Stimulated activated CD8-positive, alpha-beta memory T cell treated with anti-CD3 and anti-CD28 coated beads, Interleukin-7, amount 100 ng/mL, for 24 hours (primary cell): ENCODE results near the gene ARID1B.

Experiments
- DNase-seq: peaks from one replicate; pipeline ENCODE4 v3.0.0-alpha.2; 2020; ENCODE audit warnings: low read depth

ARID1B gene

DNA sequence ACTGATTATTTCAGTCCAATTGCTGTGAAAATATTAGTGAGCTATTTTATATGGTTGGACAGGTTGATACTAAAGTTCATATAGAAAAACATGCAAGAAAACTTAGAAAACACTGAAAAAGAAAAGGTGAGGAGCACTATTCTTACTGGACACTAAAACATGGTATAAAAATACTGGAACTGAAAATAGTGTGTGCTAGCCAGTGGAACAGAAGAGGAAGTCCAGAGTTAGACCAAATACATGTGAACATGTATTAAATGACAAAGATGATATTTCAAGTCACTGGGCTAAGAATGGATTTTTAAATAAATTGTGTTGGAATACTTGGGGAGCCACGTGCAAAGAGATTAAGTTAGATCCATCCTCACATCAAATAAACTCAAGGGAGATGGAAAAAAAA, 327.6 kb downstream of the ARID1B start:
- DNase-seq, result no peak

DNA sequence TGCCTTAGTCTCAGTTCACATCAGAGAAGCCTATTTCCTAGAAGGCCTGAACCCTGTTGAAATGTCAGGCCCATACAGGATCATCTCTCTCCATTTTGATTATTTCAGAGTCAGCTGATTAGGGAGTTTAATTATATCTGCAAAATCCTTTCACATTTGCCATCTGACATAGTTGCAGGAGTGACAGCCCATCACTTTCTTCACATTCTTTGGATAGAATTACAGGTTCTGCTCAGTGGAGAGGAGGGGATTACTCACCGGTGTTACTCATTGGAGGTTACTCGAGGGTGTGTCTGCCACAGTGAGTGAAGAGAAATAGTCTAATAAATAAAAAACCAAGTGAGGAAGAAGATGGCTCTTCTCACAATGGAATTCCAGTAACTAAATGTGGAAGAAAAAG, 329.3 kb downstream of the ARID1B start:
- DNase-seq, result no peak

DNA sequence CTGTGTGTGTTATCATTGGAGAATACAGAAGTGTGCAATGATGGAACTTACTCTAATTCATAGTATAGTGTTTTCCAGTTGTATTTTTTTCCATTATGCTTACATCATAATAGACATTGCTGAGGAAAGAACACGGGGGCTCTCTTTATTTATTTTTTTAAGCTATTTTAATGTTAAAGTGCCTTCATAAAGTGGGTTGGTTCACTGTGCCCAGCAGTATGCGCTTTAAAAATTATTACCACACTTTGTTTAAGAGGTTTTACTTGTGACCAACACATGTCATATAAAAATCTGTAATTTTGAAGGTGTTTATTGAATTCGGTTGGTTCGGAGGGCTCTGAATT, 330.4 kb downstream of the ARID1B start:
- DNase-seq, result no peak

DNA sequence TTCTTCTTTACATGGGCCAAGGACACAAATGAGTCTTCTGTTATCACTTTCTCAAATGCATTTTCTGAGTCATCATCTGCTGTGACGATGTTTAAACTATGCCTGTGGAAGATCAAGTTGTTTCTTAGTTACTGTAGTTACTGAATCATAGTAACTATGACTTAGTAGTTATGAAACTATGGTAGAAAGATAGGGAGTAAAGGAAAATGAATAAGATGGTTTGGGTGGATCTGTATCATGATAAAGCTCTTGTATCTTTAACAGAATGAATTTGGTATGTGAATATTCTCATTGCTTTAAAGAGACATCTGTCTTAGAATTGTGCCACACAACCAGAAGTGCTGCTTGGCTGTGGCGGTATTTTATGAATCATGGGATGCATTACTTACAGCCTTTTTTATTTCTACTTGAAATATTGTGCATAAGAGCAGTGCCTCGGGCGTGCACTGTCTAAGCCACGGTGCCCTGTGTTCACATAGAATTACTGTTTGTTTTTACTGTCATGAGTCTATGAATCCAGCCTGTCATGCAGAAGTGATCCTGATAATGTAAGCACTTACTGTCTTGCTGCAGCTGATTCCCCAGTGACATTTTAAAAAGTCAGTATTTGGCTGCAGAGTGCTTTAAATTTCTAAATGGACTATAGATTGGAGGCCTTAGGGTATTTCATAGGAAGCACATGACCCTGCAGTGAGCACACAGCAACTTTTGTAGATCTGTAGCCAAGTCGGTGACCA, 330.9 kb downstream of the ARID1B start:
- DNase-seq, result no peak

DNA sequence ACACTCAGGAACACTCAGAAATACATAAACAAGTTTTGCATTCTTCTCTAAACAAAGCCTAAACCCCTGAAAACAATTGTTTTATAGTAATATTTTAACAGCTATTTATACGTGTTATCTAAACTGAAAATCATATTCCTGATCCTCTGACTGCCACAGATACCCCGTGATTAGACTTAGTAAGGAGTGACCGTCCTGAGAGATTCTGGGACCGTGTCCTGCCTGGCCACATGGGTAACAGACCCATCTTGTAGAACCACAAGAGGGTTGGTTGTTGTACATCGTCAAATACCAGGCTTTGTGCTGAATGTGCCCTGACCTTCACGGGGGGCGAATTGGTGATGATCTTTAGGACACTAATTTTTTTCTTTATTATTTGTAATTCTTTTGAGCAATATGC, 331.7 kb downstream of the ARID1B start:
- no peak for DNase-seq

DNA sequence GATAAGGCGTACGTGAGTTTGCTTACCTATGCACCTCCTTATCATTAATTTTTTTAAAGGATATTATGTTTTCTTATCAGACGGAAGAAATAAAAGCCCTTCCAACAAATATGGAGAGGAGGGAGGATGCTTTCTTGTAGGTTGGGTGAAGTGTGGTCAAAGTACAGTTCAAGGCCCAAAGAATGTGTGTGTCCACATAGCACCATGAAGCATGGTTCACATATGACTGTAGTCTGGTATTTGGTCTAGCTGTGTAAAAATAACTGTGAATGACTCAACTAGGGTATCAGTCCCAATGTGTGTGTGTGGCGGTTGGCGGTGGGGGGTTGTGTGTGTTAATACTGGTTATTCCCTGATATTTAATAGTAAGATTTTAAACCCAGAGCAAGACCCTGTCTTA, 333.4 kb downstream of the ARID1B start:
- no peak for DNase-seq

DNA sequence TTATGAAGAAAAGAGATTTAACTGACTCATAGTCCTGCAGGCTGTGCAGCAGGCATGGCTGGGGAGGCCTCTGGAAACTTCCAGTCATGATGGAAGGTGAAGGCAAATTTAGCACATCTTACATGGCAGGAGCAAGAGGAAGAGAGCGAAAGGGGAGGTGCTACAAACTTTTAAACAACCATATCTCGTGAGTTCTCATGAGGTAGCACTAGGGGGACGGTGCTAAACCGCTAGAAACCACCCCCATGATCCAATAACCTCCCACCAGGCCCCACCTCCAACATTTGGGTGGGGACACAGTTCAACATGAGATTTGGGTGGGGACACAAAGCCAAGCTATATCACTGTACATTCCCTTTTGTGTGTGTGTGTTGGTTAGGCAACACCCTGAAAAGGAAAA, 336.2 kb downstream of the ARID1B start:
- DNase-seq, result no peak

DNA sequence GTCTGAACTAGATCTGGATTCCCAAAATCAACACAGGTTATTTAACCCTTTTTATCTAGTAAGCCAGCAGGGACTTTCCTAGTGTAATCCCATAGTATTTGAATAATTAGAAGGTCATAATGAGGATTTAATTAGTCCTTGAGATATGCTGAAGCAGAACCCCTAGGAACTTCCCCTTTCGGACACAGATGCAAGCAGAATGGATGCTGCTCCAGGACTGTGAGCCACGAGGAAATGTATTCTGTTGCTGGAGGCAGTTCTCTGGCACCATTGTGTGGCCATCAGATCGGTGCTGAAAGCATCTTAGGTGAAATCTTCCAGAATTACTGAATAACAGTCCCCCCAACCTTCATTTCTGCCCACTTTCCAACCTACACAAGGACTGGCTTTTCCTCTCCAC, 339.2 kb downstream of the ARID1B start:
- DNase-seq, result no peak

DNA sequence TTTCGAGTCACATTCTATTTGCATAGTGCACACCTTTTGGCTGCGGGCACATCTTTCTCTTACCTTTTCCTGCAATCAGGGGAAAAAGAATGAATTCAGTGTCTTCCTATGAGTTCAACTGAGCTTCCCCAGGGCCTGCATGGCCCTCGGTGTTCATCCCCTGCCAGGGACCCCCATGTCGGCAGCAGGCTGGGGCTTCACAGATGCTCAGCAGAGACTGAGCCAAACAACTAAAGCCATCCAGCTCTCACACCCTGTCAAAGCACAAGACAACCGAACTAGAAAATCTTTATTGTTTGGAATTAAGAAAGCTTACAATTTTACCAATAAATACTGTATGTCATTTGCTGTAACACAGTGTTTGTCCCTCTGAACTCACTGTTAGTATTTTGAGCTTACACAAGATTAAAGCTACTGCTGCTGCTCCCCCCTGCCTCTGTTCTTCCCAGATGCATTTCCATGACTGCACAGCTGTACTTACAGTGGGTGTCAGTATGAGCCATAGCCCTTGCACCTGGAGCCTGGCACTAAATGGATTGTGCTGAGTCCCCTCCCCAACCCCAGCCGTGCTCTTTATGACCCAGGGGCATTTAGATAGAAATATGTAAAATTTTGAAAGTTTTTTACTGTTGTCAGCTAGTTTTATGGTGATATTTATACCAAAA, 340.4 kb downstream of the ARID1B start:
- DNase-seq, result no peak

DNA sequence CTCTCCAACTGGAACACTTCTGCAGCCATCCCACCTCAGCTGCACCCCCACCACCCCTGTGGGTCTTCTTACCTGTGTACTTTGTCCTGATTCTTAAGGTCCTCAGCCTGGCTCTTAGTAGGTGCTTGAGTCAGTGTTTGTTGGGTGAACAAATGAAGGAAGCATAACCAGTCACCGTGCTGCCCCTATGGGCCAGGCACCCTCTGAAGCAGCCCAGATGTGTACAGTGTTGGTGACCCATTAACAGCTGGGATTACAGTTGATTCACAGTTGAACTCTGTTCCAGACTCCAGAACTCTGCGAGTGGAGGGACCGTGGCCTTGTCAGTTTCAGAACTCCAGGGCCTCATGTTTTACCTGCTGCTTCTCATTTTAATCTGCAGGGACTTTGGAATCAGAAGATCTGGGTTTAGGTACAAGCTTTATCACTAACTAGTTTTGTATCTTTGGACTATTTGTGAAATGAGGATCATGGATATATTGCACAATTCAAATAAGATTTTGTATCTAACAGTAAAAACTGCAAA, 342.4 kb downstream of the ARID1B start:
- DNase-seq, result no peak

DNA sequence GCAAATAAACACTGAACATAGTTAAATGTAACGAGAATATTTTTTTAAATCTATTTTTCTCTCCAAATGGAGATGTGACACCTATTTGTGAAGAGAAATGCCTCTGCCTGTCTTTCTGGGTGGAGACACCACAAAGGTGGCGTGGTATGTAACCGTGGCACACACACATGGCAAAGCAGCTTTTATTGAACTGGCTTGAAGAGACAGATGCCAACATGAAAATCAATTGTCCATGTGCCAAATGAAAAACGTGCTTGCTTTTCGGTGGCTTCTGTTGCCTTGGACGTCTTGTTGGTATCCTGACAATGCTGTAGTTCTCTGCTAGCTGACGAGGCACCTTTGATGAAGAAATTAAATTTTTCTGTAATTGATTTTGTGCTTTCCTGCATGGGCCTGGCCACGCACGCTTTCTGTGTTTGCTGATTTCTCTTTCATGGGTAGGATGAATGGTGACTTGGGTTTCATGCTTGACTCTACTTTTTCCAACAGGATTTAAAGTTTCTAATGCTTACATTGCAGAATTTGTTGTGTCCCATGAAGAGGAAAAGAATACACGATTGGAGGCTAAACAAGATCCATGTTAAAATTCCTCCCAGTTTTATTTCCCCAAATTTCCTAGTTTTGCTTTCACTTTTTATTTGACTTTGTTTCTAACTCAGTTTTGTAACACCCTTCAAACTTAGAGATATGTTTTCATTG, 343.5 kb downstream of the ARID1B start:
- DNase-seq, result no peak

DNA sequence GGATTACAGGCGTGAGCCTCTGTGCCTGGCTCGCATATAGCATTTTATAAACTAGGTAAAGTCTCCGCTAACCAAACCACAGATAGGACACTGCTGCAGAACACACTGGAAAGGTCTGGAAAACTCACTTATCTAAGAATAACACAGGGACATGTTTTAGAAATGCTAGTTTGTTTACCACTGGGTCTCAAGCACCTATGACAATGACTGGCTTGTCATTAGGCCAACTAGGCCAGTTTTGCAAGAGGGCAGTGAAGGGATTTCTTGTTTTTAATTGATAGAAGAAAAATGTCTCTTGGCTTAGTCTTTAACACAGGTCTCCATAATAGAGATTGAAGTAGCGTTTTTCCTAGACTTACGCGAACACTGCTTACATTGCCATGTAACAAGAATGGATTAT, 344.7 kb downstream of the ARID1B start:
- DNase-seq, result no peak

DNA sequence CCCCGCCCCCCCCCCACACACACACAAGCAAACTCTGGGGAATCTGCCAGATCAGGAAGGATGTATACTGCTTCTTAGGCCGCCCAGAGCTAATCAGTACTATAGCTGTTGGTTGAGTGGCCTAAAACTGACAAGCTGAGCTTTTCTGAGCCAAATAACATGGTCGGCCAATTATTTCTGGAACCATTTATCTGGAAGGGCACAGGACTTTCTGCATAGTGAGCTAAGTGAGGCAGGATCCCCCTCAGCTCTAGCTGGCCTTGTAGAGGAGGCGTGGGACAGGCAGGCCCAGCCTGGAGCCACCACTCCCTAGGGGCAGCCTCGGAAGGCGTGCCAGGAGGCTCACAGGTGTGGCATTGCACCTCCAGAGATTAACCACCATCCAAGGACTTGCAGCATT, 346.1 kb downstream of the ARID1B start:
- no peak for DNase-seq

DNA sequence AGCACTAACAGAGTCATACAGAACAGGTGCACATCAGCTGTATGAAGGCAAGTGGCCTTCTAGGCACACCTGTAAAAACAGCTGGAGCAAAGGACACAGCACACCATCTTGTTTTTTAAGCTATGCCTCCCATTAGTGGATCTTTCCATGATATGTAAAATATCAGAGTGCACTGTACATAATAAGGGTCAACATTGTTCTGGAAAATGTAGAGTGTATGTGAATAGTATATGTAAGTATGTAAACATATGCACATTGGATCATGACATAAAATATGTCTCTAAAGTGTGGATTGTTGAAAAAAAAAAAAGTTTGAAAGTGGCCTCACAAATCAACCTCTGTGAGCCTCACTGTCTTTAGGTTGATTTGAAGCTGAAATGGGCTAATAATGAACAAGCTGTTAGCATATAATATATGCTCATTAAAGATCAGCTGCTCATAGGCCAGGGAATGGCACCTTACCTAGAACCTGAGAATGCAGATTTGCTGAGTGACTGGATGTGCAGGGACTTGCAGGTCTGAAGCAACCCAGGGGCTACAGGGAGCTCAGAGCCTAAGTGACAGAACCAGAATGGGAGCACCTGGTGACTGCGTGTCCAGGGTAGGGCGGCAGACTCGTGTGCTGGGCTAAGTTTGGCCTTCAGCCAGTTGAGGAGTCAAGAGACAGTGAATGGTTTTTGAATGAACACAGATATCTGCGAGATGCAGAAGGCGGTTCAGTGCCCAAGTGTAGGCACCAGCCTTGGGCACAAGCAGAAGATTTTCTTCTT, 347.5 kb downstream of the ARID1B start:
- no peak for DNase-seq

DNA sequence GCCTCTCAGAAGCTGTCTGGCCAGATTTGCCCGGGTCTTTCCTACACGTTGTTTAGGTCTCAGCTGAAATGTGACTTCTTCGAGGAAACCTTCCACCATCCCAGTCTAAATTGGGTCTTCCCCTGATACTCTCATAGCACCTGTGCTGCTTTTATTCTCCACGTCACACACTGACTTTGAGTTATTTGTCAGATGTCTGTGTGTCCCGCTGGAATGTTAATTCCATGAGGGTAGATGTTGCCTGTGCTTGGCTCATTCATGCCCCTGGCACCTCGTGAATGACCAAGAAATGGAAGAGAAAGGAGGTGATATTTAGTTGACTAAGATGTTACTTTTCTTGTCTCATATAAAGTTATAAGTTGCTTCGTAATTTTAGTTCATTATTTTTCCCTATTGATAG, 348.4 kb downstream of the ARID1B start:
- DNase-seq, result no peak

DNA sequence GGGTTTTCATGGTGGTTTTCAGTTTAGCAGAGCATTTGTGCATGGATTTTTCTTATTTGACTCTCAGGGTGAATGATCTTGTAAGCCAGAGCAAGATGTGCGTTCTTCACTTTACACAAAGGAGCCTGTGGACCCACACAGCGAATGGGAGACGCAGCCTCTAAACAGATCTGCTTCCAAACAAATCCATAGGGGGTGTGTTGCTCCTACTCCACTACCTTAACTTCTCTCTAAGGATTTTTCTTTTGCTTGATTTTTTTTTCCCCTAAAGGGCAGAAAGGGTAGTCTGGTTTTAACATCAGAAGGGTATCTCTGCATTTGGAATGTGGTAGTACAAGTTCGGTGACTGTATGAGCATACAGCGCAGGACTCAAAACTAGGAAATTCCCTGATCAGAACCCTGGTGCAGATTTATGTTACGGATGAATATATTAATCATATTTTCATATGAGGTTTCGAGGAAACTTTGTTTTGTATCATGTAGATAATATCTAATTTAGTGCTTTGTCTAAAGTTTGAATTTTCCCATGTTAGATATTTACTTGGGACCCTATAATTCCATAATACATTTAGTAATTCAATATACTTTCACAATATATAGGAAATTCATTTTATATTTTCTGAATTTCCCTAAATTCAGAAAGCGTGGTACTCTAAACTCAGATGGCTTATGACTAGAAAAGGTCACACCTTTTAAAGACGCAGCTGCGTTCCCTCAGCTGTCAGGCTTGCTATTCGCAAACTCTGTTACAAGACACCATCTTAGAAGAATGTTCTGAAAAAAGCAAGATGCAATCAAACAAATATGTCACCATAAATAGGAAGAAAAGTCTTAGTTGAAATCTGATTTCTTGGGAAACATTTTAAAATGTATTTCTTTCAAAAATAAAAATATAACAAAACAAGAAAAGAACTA, 349.3 kb downstream of the ARID1B start:
- DNase-seq, result no peak

DNA sequence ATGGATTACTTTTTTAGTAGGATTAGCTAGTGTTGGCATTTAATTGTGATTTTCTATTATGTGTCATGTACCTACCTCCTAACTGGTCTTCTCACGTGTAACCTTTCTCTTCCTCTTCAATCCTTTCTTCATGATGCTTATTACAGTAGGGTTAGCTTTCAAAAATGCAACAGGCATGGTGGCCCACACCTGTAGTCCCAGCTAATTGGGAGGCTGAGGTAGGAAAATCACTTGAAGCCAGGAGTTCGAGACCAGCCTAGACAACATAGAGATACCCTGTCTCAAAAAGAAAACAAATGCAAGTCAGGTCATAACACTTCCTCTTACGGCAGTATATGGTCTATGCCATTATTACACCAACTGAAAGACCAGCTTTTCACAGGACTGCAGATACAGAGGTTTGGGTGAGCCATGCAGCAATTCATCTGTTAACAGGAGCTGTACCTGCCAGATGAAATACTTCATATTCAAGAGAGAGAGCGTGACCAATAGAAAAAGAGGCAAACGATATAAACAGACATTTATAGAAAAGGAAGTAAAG, 351.1 kb downstream of the ARID1B start:
- DNase-seq, result no peak

DNA sequence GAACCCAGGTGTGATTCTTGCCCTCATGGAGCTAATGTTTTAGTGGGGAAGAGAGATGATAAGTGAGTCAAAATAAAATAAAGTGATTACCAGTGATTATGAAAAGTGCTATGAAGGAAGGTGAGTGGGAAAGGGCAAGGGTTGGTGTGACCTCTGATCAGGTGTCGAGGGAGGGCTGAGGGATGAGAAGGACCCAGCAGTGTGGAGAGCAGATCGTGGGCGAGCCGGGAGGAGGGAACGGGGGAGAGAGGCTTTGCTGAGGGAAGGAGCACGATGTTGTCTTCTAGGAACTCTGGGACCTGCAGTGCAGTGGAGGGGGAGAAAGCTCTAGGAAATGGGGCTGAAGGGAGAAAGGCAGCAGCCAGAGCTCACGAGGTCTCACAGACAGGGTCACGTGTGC, 354.1 kb downstream of the ARID1B start:
- no peak for DNase-seq

DNA sequence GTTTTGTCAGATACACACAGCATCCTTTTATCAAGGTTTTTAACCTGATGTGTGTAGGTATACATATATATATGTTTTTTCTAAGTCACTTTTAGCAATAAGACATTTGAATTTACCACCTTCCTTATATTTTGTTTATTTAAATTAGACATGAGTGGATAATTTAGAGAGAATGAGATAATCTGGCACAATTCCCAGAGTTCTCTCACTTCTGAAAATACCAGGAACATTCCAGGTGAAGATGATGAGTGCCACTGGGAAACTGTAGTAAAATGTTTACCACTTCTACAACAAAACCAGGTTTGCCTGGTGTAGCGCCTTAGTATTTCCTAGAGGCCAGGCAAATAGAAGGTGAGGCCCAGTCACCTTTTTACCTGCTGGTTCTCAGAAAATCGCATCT, 356.7 kb downstream of the ARID1B start:
- DNase-seq, result no peak

DNA sequence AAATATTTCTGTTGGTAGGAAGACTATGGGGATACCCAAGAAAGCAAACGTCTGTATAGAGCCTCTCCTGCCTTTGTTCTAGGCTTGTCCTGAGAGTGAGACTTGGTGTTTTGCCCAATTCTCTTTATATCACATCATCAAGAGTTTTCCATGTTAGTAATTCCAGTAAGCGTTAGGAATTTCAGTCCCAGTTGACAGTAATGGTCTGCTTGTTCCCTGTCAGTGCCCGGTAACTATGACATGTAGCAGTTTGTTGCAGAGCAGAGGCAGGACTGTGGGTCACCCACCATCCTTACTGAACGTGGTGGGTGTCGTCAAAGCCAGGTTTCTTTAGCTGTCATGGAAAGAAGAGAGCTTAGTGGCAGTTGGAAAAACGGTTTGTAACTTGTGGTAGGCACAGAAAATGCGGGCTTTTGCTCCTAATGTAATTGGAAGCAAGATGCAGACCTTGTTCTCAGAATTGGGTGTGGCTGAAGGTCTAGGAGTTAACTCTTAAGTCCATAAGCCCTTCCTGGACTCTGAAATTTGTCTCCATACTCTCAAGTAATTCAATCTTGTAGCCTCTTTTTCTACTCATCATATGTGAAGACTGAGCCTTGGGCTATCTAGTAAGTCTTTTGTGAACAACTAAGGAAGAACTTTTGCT, 357.3 kb downstream of the ARID1B start:
- no peak for DNase-seq

DNA sequence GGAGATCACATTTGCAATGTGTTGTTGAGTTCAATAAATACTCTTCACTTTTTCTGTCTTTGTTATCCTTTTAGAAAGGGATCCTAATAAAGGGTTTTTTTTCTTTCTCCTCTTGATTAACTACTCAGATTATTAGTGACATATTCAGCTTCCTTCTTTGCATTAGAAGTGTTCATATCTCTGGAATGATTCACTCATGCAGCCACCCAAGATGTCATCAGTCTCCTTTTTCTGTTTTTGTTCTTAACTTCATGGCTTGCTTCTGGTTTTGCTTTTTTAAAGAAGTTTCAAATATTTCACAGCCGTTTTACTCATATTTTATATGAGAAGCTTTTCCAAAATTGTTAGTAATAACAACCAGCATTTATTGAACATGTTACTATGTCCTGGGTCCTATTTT, 358.5 kb downstream of the ARID1B start:
- no peak for DNase-seq
